GM12878 (cell line): ENCODE data around the gene EIF3A. TPM values are rescaled to one million over a fixed set of nuclear protein-coding genes. Genes with fewer than 3 reads are reported as not detected.

ENCODE experiments used
- ATAC-seq: fragments of 200-7000 bp; cut with Tn5 transposase; 3 replicates; pipeline ENCODE4 v1.9.1; 2020; ENCODE audit warnings: mild to moderate bottlenecking, moderate library complexity
- BruUV-seq: library from RNA; stranded (reverse); fragments of 400-500 nt; replicated peaks from 2 replicates; lab custom pipeline; 2021; lab: Mats Ljungman, UMichigan
- CTCF ChIA-PET: fragments of 300-600 bp; sonication (Branson Sonifier 250); formaldehyde crosslinking; extraction: SDS; loops from one replicate; lab custom pipeline; 2021; ENCODE audit warnings: inconsistent platforms; lab: Yijun Ruan, JAX
- POLR2A ChIA-PET: fragments of 350-600 bp; formaldehyde crosslinking; extraction: SDS; loops from one replicate; lab custom pipeline; 2021; ENCODE audit warnings: inconsistent platforms; lab: Charles Lee
- RAD21 ChIA-PET: fragments of 300-600 bp; sonication (Branson Sonifier 250); formaldehyde crosslinking; loops from one replicate; lab custom pipeline; 2023; ENCODE audit warnings: antibody characterized with exemption; ENCODE audit not compliant: unreplicated experiment; lab: Charles Lee
- SMC1A ChIA-PET: fragments of 300-600 bp; sonication (Branson Sonifier 250); formaldehyde crosslinking; loops from one replicate; lab custom pipeline; 2023; ENCODE audit not compliant: unreplicated experiment, uncharacterized antibody; lab: Charles Lee
- DNase-seq: peaks from one replicate; pipeline ENCODE4 v3.0.0-alpha.2; 2011; ENCODE audit warnings: low read depth, low spot score
- FAIRE-seq: peaks from 3 replicates; lab custom pipeline; 2011; peaks lifted over from hg19 to GRCh38; lab: Jason Lieb, UNC
- H2AFZ ChIP-seq: 2 replicates; pipeline ENCODE4 v1.6.0; 2011; ENCODE audit warnings: low read depth, low read length, control low read depth; ENCODE audit not compliant: control insufficient read depth
- H3K27ac ChIP-seq: 2 replicates; pipeline ENCODE4 v1.5.1; 2011; ENCODE audit warnings: control low read depth; ENCODE audit not compliant: control insufficient read depth, insufficient read depth
- H3K27me3 ChIP-seq, 2 experiments: replicated peaks in 1 of 2; 2 replicates each; pipeline versions ENCODE4 v1.6.0 to v1.6.1; 2011; ENCODE audit warnings: low read length in 1 of 2; ENCODE audit not compliant: control insufficient read depth in 2 of 2, insufficient read depth in 2 of 2
- H3K36me3 ChIP-seq, 2 experiments: 2 replicates each; pipeline ENCODE4 v1.5.1; 2011; ENCODE audit warnings: low read length in 1 of 2; ENCODE audit not compliant: control insufficient read depth in 2 of 2, insufficient read depth in 2 of 2
- H3K4me1 ChIP-seq: 2 replicates; pipeline ENCODE4 v1.6.1; 2011; ENCODE audit warnings: mild to moderate bottlenecking, low read length, moderate library complexity, mixed read lengths; ENCODE audit not compliant: control insufficient read depth, insufficient read depth
- H3K4me2 ChIP-seq: 2 replicates; pipeline ENCODE4 v1.6.0; 2011; ENCODE audit warnings: control low read depth; ENCODE audit not compliant: control insufficient read depth, insufficient read depth
- H3K4me3 ChIP-seq: fragments of 200-600 bp; sonication (generic); 2 replicates; pipeline ENCODE4 v1.5.1; 2016
- H3K79me2 ChIP-seq: 2 replicates; pipeline ENCODE4 v1.6.0; 2011; ENCODE audit warnings: low read length; ENCODE audit not compliant: control insufficient read depth, insufficient read depth
- H3K9ac ChIP-seq: 2 replicates; pipeline ENCODE4 v1.8.0; 2011; ENCODE audit warnings: low read length, control low read depth, mixed read lengths; ENCODE audit not compliant: control insufficient read depth, insufficient read depth
- H3K9me3 ChIP-seq: replicated peaks from 3 replicates; pipeline ENCODE4 v1.5.1; 2011; ENCODE audit warnings: mild to moderate bottlenecking, low read length; ENCODE audit not compliant: control insufficient read depth, insufficient read depth
- H4K20me1 ChIP-seq: 2 replicates; pipeline ENCODE4 v1.6.0; 2011; ENCODE audit not compliant: control insufficient read depth, insufficient read depth
- DPF2 ChIP-seq: fragments of 450-650 bp; IDR thresholded peaks from 2 replicates; pipeline ENCODE4 v1.6.1; 2017; ENCODE audit warnings: mild to moderate bottlenecking
- EGR1 ChIP-seq, 2 experiments: IDR thresholded peaks; 1 replicate in 1 of 2; 2 replicates in 1 of 2; pipeline ENCODE4 v1.6.1; 2011 to 2012; ENCODE audit warnings: low read depth in 2 of 2, low read length in 2 of 2, borderline replicate concordance in 1 of 2, mild to moderate bottlenecking in 1 of 2, moderate library complexity in 1 of 2
- EZH2 ChIP-seq: IDR thresholded peaks from 2 replicates; pipeline ENCODE4 v1.6.1; 2012; ENCODE audit warnings: low read depth, mild to moderate bottlenecking, control low read depth, inconsistent platforms, low read length, borderline replicate concordance; ENCODE audit not compliant: control insufficient read depth
- FOS ChIP-seq: IDR thresholded peaks from 3 replicates; pipeline ENCODE4 v1.6.1; 2011; ENCODE audit warnings: borderline replicate concordance; ENCODE audit not compliant: insufficient read length; ENCODE audit errors: extremely low read depth
- GABPA ChIP-seq: IDR thresholded peaks from 2 replicates; pipeline ENCODE4 v1.6.1; 2014; ENCODE audit warnings: antibody characterized with exemption, low read depth, mild to moderate bottlenecking, inconsistent platforms
- IRF5 ChIP-seq: fragments of 450-650 bp; IDR thresholded peaks from 2 replicates; pipeline ENCODE4 v1.6.1; 2017; ENCODE audit warnings: borderline replicate concordance
- MYC ChIP-seq: IDR thresholded peaks from 2 replicates; pipeline ENCODE4 v1.6.1; 2011; ENCODE audit warnings: mild to moderate bottlenecking, low read length, moderate library complexity, inconsistent platforms; ENCODE audit not compliant: insufficient read depth, insufficient replicate concordance, insufficient read length, severe bottlenecking
- TARDBP ChIP-seq: IDR thresholded peaks from 2 replicates; pipeline ENCODE4 v1.6.1; 2016; ENCODE audit warnings: borderline replicate concordance
- USF2 ChIP-seq: IDR thresholded peaks from 2 replicates; pipeline ENCODE4 v1.6.1; 2011; ENCODE audit warnings: low read depth, low read length, improper control_type of control experiment, borderline replicate concordance
- ZBTB11 ChIP-seq: fragments of 450-650 bp; formaldehyde crosslinking; IDR thresholded peaks from 2 replicates; pipeline ENCODE4 v1.5.0; 2022; ENCODE audit warnings: mild to moderate bottlenecking, missing genetic modification characterization
- ZBTB40 ChIP-seq: fragments of 450-650 bp; IDR thresholded peaks from 2 replicates; pipeline ENCODE4 v1.6.1; 2016; ENCODE audit warnings: mild to moderate bottlenecking, moderate library complexity, borderline replicate concordance
- WGBS: methylation state at CpG from one replicate; pipeline ENCODE4 v1.1.6; 2016; ENCODE audit warnings: low lambda C conversion rate; ENCODE audit not compliant: insufficient replicate concordance, insufficient coverage; ENCODE audit errors: missing lambda C conversion rate; 5-methylcytosine and 5-hydroxymethylcytosine counted together
- in situ Hi-C: fragments of 300-500 bp; cut with MboI; formaldehyde crosslinking; loops from 9 replicates; pipeline ENCODE4 v1.14.3; 2018; ENCODE audit warnings: mixed read lengths
- intact Hi-C: fragments of 100-400 bp; cut with micrococcal nuclease; formaldehyde crosslinking; loops from one replicate; pipeline ENCODE4 v1.14.2; 2022; ENCODE audit not compliant: unreplicated experiment
- polyA plus RNA-seq, 11 experiments: library from polyadenylated mRNA; depleted of rRNA in 4 of 11; unstranded in 6 of 11; stranded (reverse) in 5 of 11; fragments of >200 nt; fragmentation: Nextera tagmentation in 4 of 11; fragmentation: Illumina TruSeq in 1 of 11; extraction: Ambion mirVana in 4 of 11; extraction: Trizol in 1 of 11; gene quantifications; 1 replicate in 1 of 11; 2 replicates in 10 of 11; pipeline versions ENCODE4 v1.2.1 to v1.2.3, GENCODE V29; 2011 to 2016; ENCODE audit warnings: inconsistent platforms in 2 of 11, missing spikeins in 2 of 11, low read depth in 1 of 11
- total RNA-seq, 4 experiments: library from RNA; depleted of rRNA in 3 of 4; stranded (reverse); fragments of >200 nt in 3 of 4; fragmentation: Illumina TruSeq in 1 of 4; extraction: Trizol in 1 of 4; gene quantifications; 2 replicates each; pipeline versions ENCODE4 v1.2.1 to v1.2.3, GENCODE V29; 2013 to 2021

EIF3A gene
- total and polyA plus RNA-seq, 10 of the 15 experiments (the other 5 are each of a cell fraction or from before 2014, with no cell fraction given) = 42.3 to 195 (median 96.3) TPM

- intact Hi-C loops (no loop called here), in situ Hi-C loops (no loop called here)
- H3K4me1 ChIP-seq = no peaks in the 10 kb centered on the region; the same call in 1 of the 2 replicates
- peak; percentile 18; the same call in 1 of the 3 replicates for ATAC-seq
- DNase-seq = no peak
- ChIA-PET POLR2A (interaction anchor here (0.6 to 1.0 kb wide), 3 partner anchors 10 to 441 kb away, joined by 3 to 4 read pairs (median 3); no protein-coding TSS in a partner anchor), CTCF (no interaction called here), RAD21 (no interaction called here), SMC1A (interaction anchor here (0.6 kb wide), 1 partner anchor 857 kb away, joined by 4 read pairs; no protein-coding TSS in a partner anchor)
- peaks cover 11% of the 10 kb centered on the region for H3K79me2 ChIP-seq
- FAIRE-seq = no peak
- no peaks in the 10 kb centered on the region; the same call in 1 of the 2 replicates for H4K20me1 ChIP-seq
- BruUV-seq = no TSS peak
- 25% methylated on average over 4 of the region's 5 CpGs for WGBS
- H3K9ac ChIP-seq = no peak overlapping the region
- H3K9me3 ChIP-seq = no peaks in the 10 kb centered on the region
- no peak overlapping the region for H3K4me3 ChIP-seq
- no peak for TF ChIP-seq EZH2
- no peak for TF ChIP-seq FOS
- TF ChIP-seq IRF5 = no peak
- TF ChIP-seq DPF2 = no peak
- TF ChIP-seq MYC = no peak
- TF ChIP-seq USF2 = no peak
- TF ChIP-seq TARDBP = no peak
- no peak for TF ChIP-seq EGR1 (IDR thresholded peaks at IDR 0.05; ENCODE audit: borderline replicate concordance in 1 of 2, low read depth in 2 of 2, low read length in 2 of 2)
- no peak for TF ChIP-seq GABPA
- no peak for TF ChIP-seq ZBTB40
- TF ChIP-seq ZBTB11 = no peak
- no peaks in the 10 kb centered on the region for H3K27me3 ChIP-seq
- no peak overlapping the region for H3K4me2 ChIP-seq
- no peak overlapping the region for H2AFZ ChIP-seq
- no peak overlapping the region for H3K27ac ChIP-seq
- peaks cover 25 to 59% of the 10 kb centered on the region in 2 experiments for H3K36me3 ChIP-seq
Measured at GRCh38 chr10:119049361-119049760, 31.3 kb downstream of the EIF3A start.
